Ishikawa (cell line): ENCODE results near the gene SNX22.

Experiments used
- CEBPB ChIP-seq: IDR thresholded peaks from 2 replicates; pipeline ENCODE4 v1.6.1; 2012
- CREB1 ChIP-seq: IDR thresholded peaks from 2 replicates; pipeline ENCODE4 v1.6.1; 2012; ENCODE audit warnings: low read depth
- EGR1 ChIP-seq: IDR thresholded peaks from 2 replicates; pipeline ENCODE4 v1.6.1; 2012
- EP300 ChIP-seq: IDR thresholded peaks from 2 replicates; pipeline ENCODE4 v1.6.1; 2012; ENCODE audit warnings: borderline replicate concordance
- FOXM1 ChIP-seq: IDR thresholded peaks from 2 replicates; pipeline ENCODE4 v1.6.1; 2012; ENCODE audit warnings: low read depth, borderline replicate concordance
- NFIC ChIP-seq: IDR thresholded peaks from 2 replicates; pipeline ENCODE4 v1.6.1; 2012
- RAD21 ChIP-seq: IDR thresholded peaks from 2 replicates; pipeline ENCODE4 v1.6.1; 2012; ENCODE audit warnings: low read depth
- TAF1 ChIP-seq: IDR thresholded peaks from 2 replicates; pipeline ENCODE4 v1.6.1; 2012; ENCODE audit warnings: low read depth, mild to moderate bottlenecking
- TCF12 ChIP-seq: IDR thresholded peaks from 2 replicates; pipeline ENCODE4 v1.6.1; 2012; ENCODE audit warnings: low read depth
- TEAD4 ChIP-seq: IDR thresholded peaks from 2 replicates; pipeline ENCODE4 v1.6.1; 2012
- YY1 ChIP-seq: IDR thresholded peaks from 2 replicates; pipeline ENCODE4 v1.6.1; 2012; ENCODE audit warnings: low read depth
- ZBTB7A ChIP-seq: IDR thresholded peaks from 2 replicates; pipeline ENCODE4 v1.6.1; 2012; ENCODE audit warnings: low read depth
- TF ChIP-seq, protein P1 (sequence below): IDR thresholded peaks from 2 replicates; pipeline ENCODE4 v1.6.1; 2012
- TF ChIP-seq, protein P2 (sequence below): IDR thresholded peaks from 2 replicates; pipeline ENCODE4 v1.6.1; 2012; ENCODE audit warnings: low read depth, mild to moderate bottlenecking
- TF ChIP-seq, protein P3 (sequence below): IDR thresholded peaks from 2 replicates; pipeline ENCODE4 v1.6.1; 2012

The SNX22 gene

DNA sequence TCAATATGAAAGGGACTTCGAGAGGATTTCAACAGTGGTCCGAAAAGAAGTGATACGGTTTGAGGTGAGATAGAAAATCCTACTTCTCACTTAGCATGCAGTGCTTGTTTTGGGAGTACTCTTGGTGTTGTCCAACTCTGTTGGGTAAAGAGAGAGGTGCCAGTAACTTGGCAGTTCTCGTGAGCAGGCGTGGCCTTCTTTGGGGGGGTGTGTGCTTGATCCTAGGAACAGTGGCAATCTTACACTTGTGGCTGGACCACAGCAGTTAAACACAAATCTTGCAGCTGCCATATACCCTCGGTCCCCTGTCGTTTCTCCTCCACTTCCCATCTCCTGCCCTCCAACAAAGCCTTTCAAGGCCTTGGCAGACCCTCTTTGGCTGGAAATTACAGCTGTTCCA is 15.2 kb upstream of the SNX22 start:
- TF ChIP-seq EP300, result no peak
- TF ChIP-seq EGR1, result no peak
- no peak for TF ChIP-seq FOXM1
- TF ChIP-seq, protein P1, sequence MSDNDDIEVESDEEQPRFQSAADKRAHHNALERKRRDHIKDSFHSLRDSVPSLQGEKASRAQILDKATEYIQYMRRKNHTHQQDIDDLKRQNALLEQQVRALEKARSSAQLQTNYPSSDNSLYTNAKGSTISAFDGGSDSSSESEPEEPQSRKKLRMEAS, result no peak
- no peak for TF ChIP-seq TAF1
- no peak for TF ChIP-seq ZBTB7A
- TF ChIP-seq RAD21, result no peak
- no peak for TF ChIP-seq TCF12
- no peak for TF ChIP-seq CREB1
- TF ChIP-seq, protein P2, sequence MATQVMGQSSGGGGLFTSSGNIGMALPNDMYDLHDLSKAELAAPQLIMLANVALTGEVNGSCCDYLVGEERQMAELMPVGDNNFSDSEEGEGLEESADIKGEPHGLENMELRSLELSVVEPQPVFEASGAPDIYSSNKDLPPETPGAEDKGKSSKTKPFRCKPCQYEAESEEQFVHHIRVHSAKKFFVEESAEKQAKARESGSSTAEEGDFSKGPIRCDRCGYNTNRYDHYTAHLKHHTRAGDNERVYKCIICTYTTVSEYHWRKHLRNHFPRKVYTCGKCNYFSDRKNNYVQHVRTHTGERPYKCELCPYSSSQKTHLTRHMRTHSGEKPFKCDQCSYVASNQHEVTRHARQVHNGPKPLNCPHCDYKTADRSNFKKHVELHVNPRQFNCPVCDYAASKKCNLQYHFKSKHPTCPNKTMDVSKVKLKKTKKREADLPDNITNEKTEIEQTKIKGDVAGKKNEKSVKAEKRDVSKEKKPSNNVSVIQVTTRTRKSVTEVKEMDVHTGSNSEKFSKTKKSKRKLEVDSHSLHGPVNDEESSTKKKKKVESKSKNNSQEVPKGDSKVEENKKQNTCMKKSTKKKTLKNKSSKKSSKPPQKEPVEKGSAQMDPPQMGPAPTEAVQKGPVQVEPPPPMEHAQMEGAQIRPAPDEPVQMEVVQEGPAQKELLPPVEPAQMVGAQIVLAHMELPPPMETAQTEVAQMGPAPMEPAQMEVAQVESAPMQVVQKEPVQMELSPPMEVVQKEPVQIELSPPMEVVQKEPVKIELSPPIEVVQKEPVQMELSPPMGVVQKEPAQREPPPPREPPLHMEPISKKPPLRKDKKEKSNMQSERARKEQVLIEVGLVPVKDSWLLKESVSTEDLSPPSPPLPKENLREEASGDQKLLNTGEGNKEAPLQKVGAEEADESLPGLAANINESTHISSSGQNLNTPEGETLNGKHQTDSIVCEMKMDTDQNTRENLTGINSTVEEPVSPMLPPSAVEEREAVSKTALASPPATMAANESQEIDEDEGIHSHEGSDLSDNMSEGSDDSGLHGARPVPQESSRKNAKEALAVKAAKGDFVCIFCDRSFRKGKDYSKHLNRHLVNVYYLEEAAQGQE, result no peak
- no peak for TF ChIP-seq CEBPB
- no peak for TF ChIP-seq TEAD4
- TF ChIP-seq YY1, result no peak
- no peak for TF ChIP-seq NFIC
- TF ChIP-seq, protein P3, sequence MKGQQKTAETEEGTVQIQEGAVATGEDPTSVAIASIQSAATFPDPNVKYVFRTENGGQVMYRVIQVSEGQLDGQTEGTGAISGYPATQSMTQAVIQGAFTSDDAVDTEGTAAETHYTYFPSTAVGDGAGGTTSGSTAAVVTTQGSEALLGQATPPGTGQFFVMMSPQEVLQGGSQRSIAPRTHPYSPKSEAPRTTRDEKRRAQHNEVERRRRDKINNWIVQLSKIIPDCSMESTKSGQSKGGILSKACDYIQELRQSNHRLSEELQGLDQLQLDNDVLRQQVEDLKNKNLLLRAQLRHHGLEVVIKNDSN, result no peak

DNA sequence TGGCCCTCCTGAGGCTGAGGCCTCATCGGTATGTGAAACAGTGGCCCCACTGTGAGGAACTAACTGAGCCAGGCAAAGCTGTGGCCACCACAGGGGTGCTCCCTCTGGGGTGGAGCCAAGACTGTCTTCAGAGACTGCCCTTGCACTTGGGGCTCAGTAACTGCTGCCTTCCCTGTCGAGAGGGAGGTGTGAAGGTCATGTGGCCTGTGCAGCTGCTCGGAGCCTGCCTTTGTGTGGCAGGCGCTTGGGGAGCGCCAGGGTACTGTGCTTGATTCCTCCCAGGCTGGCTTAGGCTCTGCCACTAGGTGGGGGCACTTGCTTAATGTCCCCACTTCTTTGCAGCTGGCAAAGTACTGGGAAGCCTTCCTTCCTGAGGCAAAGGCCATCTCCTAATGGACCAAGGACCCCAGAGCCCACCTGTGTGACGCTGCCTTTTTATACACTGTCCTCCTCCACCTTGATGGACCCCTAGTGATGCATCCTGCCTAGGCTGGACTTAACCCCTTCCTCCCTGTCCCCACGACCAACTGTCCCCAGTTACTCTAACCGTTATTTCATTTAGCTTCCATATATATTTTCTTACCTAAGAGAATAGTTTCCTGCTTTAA is 14.2 kb upstream of the SNX22 start:
- TF ChIP-seq, protein P2, result no peak
- TF ChIP-seq FOXM1, result no peak
- TF ChIP-seq, protein P1, result no peak
- no peak for TF ChIP-seq TCF12
- TF ChIP-seq CEBPB, result no peak
- no peak for TF ChIP-seq EGR1
- no peak for TF ChIP-seq CREB1
- no peak for TF ChIP-seq YY1
- TF ChIP-seq NFIC, result no peak
- no peak for TF ChIP-seq TAF1
- TF ChIP-seq, protein P3, result no peak
- no peak for TF ChIP-seq TEAD4
- TF ChIP-seq RAD21, result no peak
- no peak for TF ChIP-seq EP300
- no peak for TF ChIP-seq ZBTB7A

DNA sequence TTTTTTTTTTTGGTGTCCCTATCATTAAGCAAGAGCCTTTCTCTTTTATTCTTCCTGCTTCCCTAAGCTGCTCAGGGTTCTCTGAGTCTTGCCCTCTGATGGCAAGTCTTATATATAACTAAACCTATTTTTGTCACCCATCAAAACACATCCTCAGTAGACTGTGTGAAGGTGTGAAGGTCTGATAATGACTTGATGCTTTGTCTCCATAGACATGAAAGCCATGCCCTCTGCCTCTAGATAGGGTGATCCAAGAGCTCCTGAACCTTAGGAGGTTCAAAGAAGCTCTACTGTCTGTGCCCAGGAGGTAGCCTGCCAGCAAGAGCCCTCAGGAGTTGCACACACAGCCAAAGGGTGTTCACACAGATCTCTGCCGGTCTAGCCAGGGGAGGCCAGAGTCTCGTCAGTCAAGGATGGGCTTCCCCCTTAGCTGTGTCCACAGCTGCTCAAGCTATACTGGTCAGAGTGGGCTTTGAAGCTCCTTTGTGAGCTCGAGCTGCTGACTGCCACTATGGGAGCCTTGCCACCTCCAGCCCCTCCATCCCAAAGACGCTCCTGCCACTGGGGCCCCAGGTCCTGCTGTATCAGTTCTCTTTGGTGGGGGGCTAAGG is 13.1 kb upstream of the SNX22 start:
- TF ChIP-seq RAD21, result no peak
- no peak for TF ChIP-seq FOXM1
- TF ChIP-seq ZBTB7A, result no peak
- TF ChIP-seq EP300, result no peak

DNA sequence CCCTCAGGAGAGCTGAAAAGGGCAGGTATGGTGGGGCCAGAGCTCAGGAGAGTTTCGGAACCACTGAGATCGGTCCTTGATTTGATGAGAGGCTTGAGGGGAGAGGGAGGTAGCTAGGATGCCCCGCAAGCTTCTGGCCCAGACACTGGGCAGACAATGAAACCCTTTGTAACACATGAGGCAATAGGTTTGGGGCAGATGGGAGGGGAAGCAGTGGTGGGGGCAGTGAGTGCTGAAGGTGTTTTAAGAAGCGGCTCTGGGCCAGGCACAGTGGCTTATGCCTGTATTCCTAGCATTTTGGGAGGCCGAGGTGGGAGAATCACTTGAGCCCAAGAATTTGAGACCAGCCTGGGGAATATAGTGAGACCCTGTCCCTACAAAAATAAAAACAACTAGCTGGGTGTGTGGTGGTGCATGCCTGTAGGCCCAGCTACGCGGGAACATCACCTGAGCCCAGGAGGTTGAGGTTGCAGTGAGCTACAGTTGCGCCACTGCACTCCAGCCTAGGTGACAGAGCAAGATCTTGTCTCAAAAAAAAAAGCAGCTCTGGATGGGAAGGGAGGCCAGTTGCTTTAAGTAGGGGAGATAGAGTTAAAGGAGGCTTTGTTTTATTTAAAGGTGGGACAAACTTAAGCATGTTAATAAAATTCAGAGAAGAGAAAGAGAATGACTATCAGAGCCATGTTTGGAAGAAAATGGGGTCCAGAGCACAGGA is 9.6 kb upstream of the SNX22 start:
- no peak for TF ChIP-seq EGR1
- TF ChIP-seq RAD21, result no peak
- TF ChIP-seq FOXM1, result no peak
- no peak for TF ChIP-seq TCF12
- no peak for TF ChIP-seq ZBTB7A
- no peak for TF ChIP-seq NFIC
- no peak for TF ChIP-seq CEBPB
- TF ChIP-seq TEAD4, result no peak
- TF ChIP-seq CREB1, result no peak

DNA sequence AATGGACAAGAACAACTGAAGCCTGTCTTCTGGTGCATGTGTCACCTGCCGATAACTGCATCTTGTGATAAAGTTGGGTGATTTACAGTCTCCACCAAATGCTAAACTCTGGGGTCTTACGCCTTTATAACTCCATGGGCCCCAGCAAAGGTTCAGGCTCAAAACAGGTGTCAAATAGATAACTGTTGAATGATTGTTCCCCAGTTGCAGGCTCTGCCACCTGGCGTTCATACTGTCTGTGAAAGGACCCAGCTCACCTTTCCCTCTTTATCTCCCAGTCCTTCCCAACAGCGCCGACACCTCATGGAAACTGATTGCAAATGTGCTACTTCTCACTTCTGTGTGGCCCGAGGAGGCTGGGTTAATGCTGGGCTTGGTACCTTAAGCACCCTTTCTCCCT is 8.3 kb upstream of the SNX22 start:
- TF ChIP-seq RAD21, result no peak
- TF ChIP-seq EGR1, result no peak
- TF ChIP-seq FOXM1, result no peak
- TF ChIP-seq TCF12, result no peak
- no peak for TF ChIP-seq EP300
- TF ChIP-seq CEBPB, result no peak
- no peak for TF ChIP-seq CREB1
- TF ChIP-seq, protein P2, result no peak
- TF ChIP-seq ZBTB7A, result no peak
